GM23338 (cell line): Measurements from ENCODE around the gene RNF207. TPM values are rescaled to one million over a fixed set of nuclear protein-coding genes. Genes with fewer than 3 reads are reported as not detected.

Experiments
- ATAC-seq: fragments of 200-7000 bp; cut with Tn5 transposase; 3 replicates; pipeline ENCODE4 v1.9.1; 2020
- DNase-seq: peaks from one replicate; pipeline ENCODE4 v3.0.0-alpha.2; 2015; ENCODE audit warnings: low spot score
- H2AFZ ChIP-seq: fragments of 200-600 bp; sonication (generic); 2 replicates; pipeline ENCODE4 v1.8.0; 2016; ENCODE audit warnings: antibody characterized with exemption, mild to moderate bottlenecking, moderate library complexity
- H3F3A ChIP-seq: fragments of 200-600 bp; sonication (generic); replicated peaks from 2 replicates; pipeline ENCODE4 v1.8.0; 2017; ENCODE audit warnings: antibody characterized with exemption, mixed run types, low read depth
- H3K27ac ChIP-seq: fragments of 200-600 bp; sonication (generic); 2 replicates; pipeline ENCODE4 v1.6.1; 2016; ENCODE audit warnings: low read depth
- H3K27me3 ChIP-seq: fragments of 200-600 bp; sonication (generic); 2 replicates; pipeline ENCODE4 v1.8.0; 2016; ENCODE audit warnings: mild to moderate bottlenecking, mixed run types, moderate library complexity; ENCODE audit not compliant: insufficient read depth
- H3K36me3 ChIP-seq: fragments of 200-600 bp; sonication (generic); 2 replicates; pipeline ENCODE4 v1.8.0; 2016; ENCODE audit warnings: mild to moderate bottlenecking; ENCODE audit not compliant: insufficient read depth
- H3K4me1 ChIP-seq: fragments of 200-600 bp; sonication (generic); 2 replicates; pipeline ENCODE4 v1.8.0; 2016; ENCODE audit warnings: mild to moderate bottlenecking, moderate library complexity; ENCODE audit not compliant: insufficient read depth
- H3K4me2 ChIP-seq: fragments of 200-600 bp; sonication (generic); 2 replicates; pipeline ENCODE4 v1.7.1; 2017; ENCODE audit warnings: mixed run types
- H3K4me3 ChIP-seq: fragments of 200-600 bp; sonication (generic); 2 replicates; pipeline ENCODE4 v1.6.1; 2016; ENCODE audit warnings: mixed run types
- H3K79me2 ChIP-seq: fragments of 200-600 bp; sonication (generic); replicated peaks from 2 replicates; pipeline ENCODE4 v1.8.0; 2017; ENCODE audit warnings: mild to moderate bottlenecking; ENCODE audit not compliant: insufficient read depth
- H3K9me2 ChIP-seq: fragments of 200-600 bp; sonication (generic); 2 replicates; pipeline ENCODE4 v1.8.0; 2017; ENCODE audit not compliant: insufficient read depth
- H4K20me1 ChIP-seq: fragments of 200-600 bp; sonication (generic); replicated peaks from 2 replicates; pipeline ENCODE4 v1.8.0; 2017; ENCODE audit warnings: mild to moderate bottlenecking; ENCODE audit not compliant: insufficient read depth
- H3K27ac Mint-ChIP-seq: 2 replicates; pipeline ENCODE4 v1.8.0; 2020; ENCODE audit warnings: inconsistent platforms, mild to moderate bottlenecking, moderate library complexity, mixed read lengths
- H3K27me3 Mint-ChIP-seq: 3 replicates; pipeline ENCODE4 v1.8.0; 2022; ENCODE audit warnings: low read depth, mild to moderate bottlenecking, moderate library complexity, mixed read lengths, inconsistent platforms; ENCODE audit not compliant: insufficient read depth, poor library complexity
- H3K36me3 Mint-ChIP-seq: 3 replicates; pipeline ENCODE4 v1.8.0; 2021; ENCODE audit warnings: low read depth, mild to moderate bottlenecking, inconsistent platforms, moderate library complexity, mixed read lengths
- H3K4me1 Mint-ChIP-seq: 3 replicates; pipeline ENCODE4 v1.8.0; 2020; ENCODE audit warnings: mild to moderate bottlenecking, inconsistent platforms, mixed read lengths
- H3K4me3 Mint-ChIP-seq: 3 replicates; pipeline ENCODE4 v1.8.0; 2021; ENCODE audit warnings: moderate library complexity, mild to moderate bottlenecking, inconsistent platforms, mixed read lengths
- H3K9me3 Mint-ChIP-seq: 3 replicates; pipeline ENCODE4 v1.8.0; 2020; ENCODE audit warnings: moderate library complexity, mild to moderate bottlenecking, inconsistent platforms, mixed read lengths
- CREB1 ChIP-seq: fragments of 250-450 bp; sonication (Bioruptor Pico); IDR thresholded peaks from 2 replicates; pipeline ENCODE4 v1.5.0; 2020; ENCODE audit warnings: low read depth, mild to moderate bottlenecking, moderate library complexity
- CTCF ChIP-seq, 2 experiments: fragments of 200-600 bp in 1 of 2; sonication (generic) in 1 of 2; conservative IDR thresholded peaks; 2 replicates each; pipeline versions ENCODE4 v1.5.1 to v1.6.1; 2016 to 2017; ENCODE audit warnings: antibody characterized with exemption in 2 of 2, low read depth in 2 of 2, mild to moderate bottlenecking in 2 of 2, moderate library complexity in 1 of 2
- ETS1 ChIP-seq: IDR thresholded peaks from 2 replicates; pipeline ENCODE4 v1.6.1; 2016; ENCODE audit warnings: antibody characterized with exemption
- EZH2 ChIP-seq: fragments of 200-600 bp; sonication (generic); IDR thresholded peaks from one replicate; pipeline ENCODE4 v1.8.0; 2017; ENCODE audit warnings: antibody characterized with exemption, mild to moderate bottlenecking, low read depth; ENCODE audit not compliant: unreplicated experiment
- EZH2phosphoT487 ChIP-seq: fragments of 200-600 bp; sonication (generic); IDR thresholded peaks from one replicate; pipeline ENCODE4 v1.8.1; 2018; ENCODE audit warnings: antibody characterized with exemption; ENCODE audit not compliant: unreplicated experiment
- JUNB ChIP-seq: IDR thresholded peaks from one replicate; pipeline ENCODE4 v1.6.1; 2016; ENCODE audit warnings: antibody characterized with exemption; ENCODE audit not compliant: unreplicated experiment
- NANOG ChIP-seq: IDR thresholded peaks from 2 replicates; pipeline ENCODE4 v1.6.1; 2016; ENCODE audit warnings: antibody characterized with exemption, borderline replicate concordance
- POLR2AphosphoS5 ChIP-seq: IDR thresholded peaks from 2 replicates; pipeline ENCODE4 v1.6.1; 2016; ENCODE audit warnings: antibody characterized with exemption, low read depth
- STAT1 ChIP-seq: IDR thresholded peaks from one replicate; pipeline ENCODE4 v1.6.1; 2016; ENCODE audit warnings: antibody characterized with exemption; ENCODE audit not compliant: unreplicated experiment
- ZNF114 ChIP-seq: fragments of 250-450 bp; sonication (Bioruptor Pico); IDR thresholded peaks from 2 replicates; pipeline ENCODE4 v1.5.0; 2020; ENCODE audit warnings: mild to moderate bottlenecking, moderate library complexity
- ZNF331 ChIP-seq: fragments of 250-450 bp; sonication (Bioruptor Pico); IDR thresholded peaks from 2 replicates; pipeline ENCODE4 v1.5.0; 2020; ENCODE audit warnings: low read depth, mild to moderate bottlenecking, moderate library complexity
- polyA plus RNA-seq: library from polyadenylated mRNA; unstranded; fragments of >200 nt; fragmentation: Nextera tagmentation; extraction: Ambion mirVana; gene quantifications from 2 replicates; pipeline ENCODE4 v1.2.1, GENCODE V29; 2016
- total RNA-seq: library from RNA; depleted of rRNA; stranded (reverse); fragments of >200 nt; shearing (Covaris generic); gene quantifications from 2 replicates; pipeline ENCODE4 v1.2.3, GENCODE V29; 2014

The RNF207 gene
- total and polyA plus RNA-seq, 2 experiments from 2014 or later = 1.7 to 2.9 TPM

GRCh38 chr1:6206520-6206855 lies 569 bp downstream of the RNF207 start:
- Mint-ChIP-seq H3K4me1 (peaks cover 20% of the 10 kb centered on the region), H3K27me3 (peaks cover 40% of the 10 kb centered on the region), H3K4me3 (peak overlapping the region; percentile 56; the same call in 2 of the 3 replicates), H3K9me3 (no peaks in the 10 kb centered on the region; the same call in 2 of the 3 replicates), H3K36me3 (no peaks in the 10 kb centered on the region), H3K27ac (no peak overlapping the region)
- Histone ChIP-seq H3K27me3 (peaks cover 48% of the 10 kb centered on the region), H2AFZ (peak overlapping the region; percentile 89; the same call in 1 of the 2 replicates), H3K4me3 (peak overlapping the region; percentile 70), H3F3A (0 out of 2 replicates have a peak, but pooled peaks cover 10% of the 10 kb centered on the region), H3K79me2 (no peaks in the 10 kb centered on the region), H3K4me2 (peak overlapping the region; percentile 85), H3K4me1 (peaks cover 27% of the 10 kb centered on the region), H3K36me3 (no peaks in the 10 kb centered on the region), H3K27ac (no peak overlapping the region), H4K20me1 (no peaks in the 10 kb centered on the region), H3K9me2 (no peaks in the 10 kb centered on the region)
- TF ChIP-seq CREB1 (CRISPR knock-in tag) = no peak
- no peak for TF ChIP-seq ZNF114 (CRISPR knock-in tag)
- no peak for TF ChIP-seq POLR2AphosphoS5
- no peak for TF ChIP-seq ETS1
- no peak for TF ChIP-seq JUNB
- TF ChIP-seq CTCF (conservative IDR thresholded peaks at IDR 0.05; ENCODE audit: low read depth in 2 of 2) = no peak
- no peak for DNase-seq
- no peak for ATAC-seq

GRCh38 chr1:6207075-6207885 lies 1.4 kb downstream of the RNF207 start:
- no peak overlapping the region for H3K27ac Mint-ChIP-seq
- no peak for TF ChIP-seq EZH2phosphoT487
- TF ChIP-seq NANOG = no peak
- no peak for TF ChIP-seq ZNF114 (CRISPR knock-in tag)
- TF ChIP-seq STAT1 = no peak
- no peak for TF ChIP-seq JUNB
- TF ChIP-seq EZH2 = no peak
- no peak for TF ChIP-seq CTCF (conservative IDR thresholded peaks at IDR 0.05; ENCODE audit: low read depth in 2 of 2)
- no peak for TF ChIP-seq CREB1 (CRISPR knock-in tag)
- TF ChIP-seq ZNF331 = no peak
- TF ChIP-seq ETS1 = no peak
- TF ChIP-seq POLR2AphosphoS5 = no peak

More at GRCh38 chr1:6207075-6207885, 1.4 kb downstream of the RNF207 start:
- Histone ChIP-seq H4K20me1 (no peaks in the 10 kb centered on the region), H3K27me3 (peaks cover 48% of the 10 kb centered on the region), H3K27ac (no peak overlapping the region), H3K36me3 (no peaks in the 10 kb centered on the region), H3K4me1 (peaks cover 27% of the 10 kb centered on the region), H3K4me3 (peak overlapping the region; percentile 70; the same call in 1 of the 2 replicates), H3K79me2 (no peaks in the 10 kb centered on the region), H3K4me2 (peak overlapping the region; percentile 85), H3F3A (0 out of 2 replicates have a peak, but pooled peaks cover 10% of the 10 kb centered on the region), H2AFZ (no peak overlapping the region), H3K9me2 (no peaks in the 10 kb centered on the region)
- peaks cover 43% of the 10 kb centered on the region for H3K27me3 Mint-ChIP-seq
- no peaks in the 10 kb centered on the region; the same call in 2 of the 3 replicates for H3K9me3 Mint-ChIP-seq
- ATAC-seq = no peak
- no peak for DNase-seq
- H3K4me3 Mint-ChIP-seq = peak overlapping the region; percentile 56; the same call in 2 of the 3 replicates
- H3K36me3 Mint-ChIP-seq = no peaks in the 10 kb centered on the region
- peaks cover 24% of the 10 kb centered on the region for H3K4me1 Mint-ChIP-seq
